NOMO-1 treated with dmso at 0.1 percent for 144 hours (cell line): Measurements from ENCODE around the gene VAC14.
"Not testable (repeated sequence)": the region's sequence is repeated elsewhere in the genome, so short reads cannot be mapped to it uniquely, and the experiment has no call there.

ENCODE experiments used
- DNase-seq: peaks from one replicate; lab custom pipeline; 2025; ENCODE audit not compliant: unreplicated experiment; lab: John Stamatoyannopoulos, UW

Gene VAC14

GRCh38 chr16:70682239-70683145 lies 118.5 kb downstream of the VAC14 start:
- DNase-seq: no peak

DNA sequence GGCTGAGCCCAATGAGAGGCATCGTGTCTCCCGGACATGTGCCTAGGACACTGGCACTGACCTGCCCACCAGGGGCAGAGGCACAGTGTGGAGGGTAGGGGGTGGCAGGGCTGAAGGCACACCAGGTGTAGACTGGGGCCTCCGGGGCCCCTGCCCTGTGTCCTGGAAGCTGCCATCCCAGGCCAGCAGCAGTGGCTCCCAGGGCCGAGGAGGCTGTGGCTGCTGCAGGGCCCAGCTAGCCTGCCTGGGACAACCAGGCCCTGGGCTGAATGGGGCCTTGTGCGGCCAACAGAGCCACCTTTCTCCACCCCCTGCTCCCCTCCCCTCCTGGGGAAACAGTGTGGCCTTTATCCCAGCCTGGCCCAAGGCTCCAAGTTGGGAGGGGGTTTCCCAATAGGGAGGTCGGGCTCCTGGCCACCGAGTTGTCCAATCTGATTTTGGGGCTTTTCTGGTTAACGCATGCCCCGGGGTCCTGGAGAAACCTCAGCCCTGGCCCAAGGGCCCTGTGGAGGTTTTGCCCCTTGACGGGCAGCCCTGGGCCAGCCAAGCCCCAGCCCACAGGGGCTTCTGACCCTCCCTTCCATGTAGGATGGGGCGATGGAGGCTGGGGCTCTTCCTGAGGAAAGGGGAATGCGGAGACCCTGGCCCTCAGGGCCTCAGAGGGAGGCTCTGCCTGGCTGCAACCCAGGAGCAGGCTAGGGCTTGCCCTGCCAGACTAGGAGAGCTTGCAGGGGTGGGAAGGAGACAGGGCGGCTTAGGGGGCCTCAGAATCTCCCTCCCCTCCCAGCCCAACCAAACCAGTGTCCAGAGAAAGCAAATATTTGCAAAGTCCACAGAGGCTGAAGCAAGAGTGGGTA lies 119.3 kb downstream of the VAC14 start:
- no peak for DNase-seq

- DNase-seq: no peak
Observed at GRCh38 chr16:70680495-70681381, 120.2 kb downstream of the VAC14 start.

DNA sequence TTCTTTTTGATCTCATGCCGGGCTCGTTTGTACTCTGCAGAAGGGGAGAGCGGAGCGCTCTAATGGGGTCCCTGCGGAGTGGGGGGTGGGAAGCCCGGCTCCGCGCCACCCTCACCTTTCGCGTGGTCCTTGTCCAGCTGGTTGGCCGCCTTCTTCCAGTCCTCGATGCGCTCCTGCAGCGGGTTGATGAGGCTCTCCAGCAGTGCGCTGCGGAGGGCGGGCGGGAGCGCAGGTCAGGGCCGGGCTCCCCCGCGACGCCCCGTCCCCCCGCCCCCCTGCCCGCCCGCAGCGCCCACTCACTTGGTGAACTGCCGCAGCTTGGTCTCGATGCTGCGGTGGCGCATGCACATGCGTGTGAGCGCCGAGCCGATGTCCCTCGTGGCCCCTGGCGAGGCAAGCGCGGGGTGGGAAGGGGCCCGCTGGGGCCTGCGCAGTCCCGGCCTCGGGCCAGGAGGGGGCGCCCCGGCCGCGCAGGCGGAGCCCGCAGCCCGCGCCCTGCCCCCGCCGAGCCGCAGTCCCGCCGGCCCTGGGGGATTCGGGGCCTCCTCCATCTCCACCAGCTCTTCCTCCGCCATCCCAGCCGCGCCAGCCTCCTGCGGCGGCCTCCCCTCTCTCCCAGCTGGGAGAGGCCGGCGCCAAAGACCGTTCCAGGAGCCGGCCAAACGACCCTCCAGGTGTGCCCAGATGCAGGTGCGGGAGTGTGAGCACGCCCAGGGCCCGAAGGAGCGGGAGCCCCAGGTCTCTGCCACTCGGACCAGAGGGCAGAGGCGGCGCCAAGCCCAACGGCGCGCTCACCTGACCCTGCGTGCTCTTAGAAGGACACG lies 121.1 kb downstream of the VAC14 start:
- DNase-seq: no peak

GRCh38 chr16:70678898-70679670 lies 121.9 kb downstream of the VAC14 start:
- DNase-seq: no peak

DNA sequence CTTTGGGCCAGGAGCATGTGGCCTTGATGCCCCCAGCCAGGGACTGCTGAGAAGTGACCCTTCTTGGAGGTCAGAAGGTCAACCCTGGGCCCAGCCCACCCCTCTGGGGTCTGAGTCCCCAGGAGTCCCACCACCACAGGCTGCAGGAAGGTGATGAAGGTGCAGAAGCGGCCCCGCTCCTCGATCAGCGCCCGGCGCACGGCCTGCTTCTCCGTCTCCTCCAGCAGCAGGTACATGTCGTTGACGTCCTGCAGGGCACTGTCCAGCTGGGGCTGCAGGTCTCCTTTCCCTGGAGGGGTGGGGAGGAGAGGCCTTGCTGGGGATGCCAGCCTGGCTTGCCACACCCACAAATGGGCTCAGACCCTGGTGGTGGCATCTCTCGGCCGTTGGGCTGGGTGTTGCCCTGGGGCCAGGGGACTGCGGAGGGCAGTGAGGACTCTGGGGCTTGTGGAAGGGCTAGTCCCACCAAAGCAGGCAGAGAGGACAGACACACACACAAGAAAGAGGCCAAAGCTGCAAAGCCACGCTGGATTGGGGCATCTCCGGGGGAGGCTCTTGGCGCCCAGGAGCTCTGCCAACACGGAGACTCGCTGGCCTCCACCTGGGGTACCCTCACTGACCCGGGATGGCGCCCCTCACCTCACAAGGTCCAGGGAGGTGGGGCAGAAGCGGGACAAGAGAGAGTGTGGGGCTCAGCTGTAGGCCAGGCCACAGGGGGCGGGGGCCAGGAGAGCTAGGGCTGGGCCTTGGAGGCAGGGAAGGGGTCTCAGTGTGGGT lies 122.6 kb downstream of the VAC14 start:
- DNase-seq: no peak

DNA sequence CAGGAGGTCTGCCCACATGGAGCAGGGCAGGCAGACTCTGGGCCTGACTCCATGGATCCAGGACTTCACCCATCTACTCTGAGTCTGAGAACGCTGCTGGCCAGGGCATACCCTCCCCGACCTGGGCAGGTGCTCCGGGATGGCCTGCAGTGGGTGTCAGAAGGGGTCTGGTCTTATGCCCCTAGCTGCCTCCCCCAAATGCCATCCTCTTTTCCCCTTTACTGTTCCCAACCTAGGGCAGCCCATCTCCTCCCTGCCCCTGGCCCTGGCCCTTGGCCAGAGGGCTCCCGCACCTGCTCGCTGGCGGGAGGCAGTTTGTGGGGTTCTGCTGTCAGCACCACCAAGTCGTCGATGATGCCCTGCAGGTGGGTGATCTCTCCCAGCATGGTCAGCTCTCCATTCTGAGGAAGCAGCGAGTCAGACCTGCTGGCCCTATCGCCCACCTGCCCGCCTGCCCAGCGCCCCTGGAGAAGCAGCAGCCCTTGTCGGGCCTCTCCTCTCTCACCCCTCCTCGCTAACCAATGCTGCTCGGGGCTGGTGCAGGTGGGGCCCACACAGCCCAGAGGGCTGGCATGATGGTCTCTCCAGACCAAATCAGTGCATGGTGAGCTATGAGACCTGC lies 123.3 kb downstream of the VAC14 start:
- no peak for DNase-seq

GRCh38 chr16:70676675-70677498 lies 124.1 kb downstream of the VAC14 start:
- no peak for DNase-seq

DNA sequence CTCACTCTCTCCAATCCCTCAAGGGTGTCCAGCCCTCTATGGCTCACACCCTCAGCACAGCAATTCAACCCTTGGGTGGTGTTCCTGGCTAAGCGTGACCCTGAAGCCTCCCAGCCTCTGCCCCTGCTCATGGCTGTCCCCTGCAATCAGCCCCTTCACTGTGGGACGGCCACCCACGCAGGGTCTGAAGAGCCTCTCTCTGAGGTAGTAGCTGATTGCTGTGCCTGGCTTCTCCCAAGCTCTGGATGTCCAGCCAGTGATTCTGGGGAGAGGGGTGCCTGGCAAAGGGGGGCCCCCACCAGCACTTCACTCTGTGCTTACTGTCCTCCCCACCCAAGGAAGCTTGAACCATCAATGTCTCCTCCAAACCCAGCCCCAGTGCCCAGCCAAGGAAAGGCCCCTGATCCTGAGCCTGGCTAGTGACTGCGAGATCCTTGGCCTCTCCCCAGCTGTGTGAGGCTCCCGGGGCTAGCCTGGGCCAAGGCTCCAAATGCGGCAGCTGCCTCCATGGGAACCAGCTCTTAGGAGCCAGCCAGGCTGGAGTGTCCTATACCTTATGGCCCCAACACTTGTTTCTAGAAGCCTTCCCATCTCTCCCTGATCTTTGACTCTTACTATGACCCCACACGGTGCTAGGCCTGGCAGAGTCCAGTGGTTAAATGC lies 125.0 kb downstream of the VAC14 start:
- no peak for DNase-seq

GRCh38 chr16:70674221-70675014 lies 126.5 kb downstream of the VAC14 start:
- DNase-seq: no peak

GRCh38 chr16:70670938-70671337 lies 130.0 kb downstream of the VAC14 start:
- DNase-seq: not testable (repeated sequence)

- DNase-seq: no peak
Observed at GRCh38 chr16:70670175-70670574, 130.8 kb downstream of the VAC14 start.

- no peak for DNase-seq
Observed at GRCh38 chr16:70665806-70666735, 134.9 kb downstream of the VAC14 start.

DNA sequence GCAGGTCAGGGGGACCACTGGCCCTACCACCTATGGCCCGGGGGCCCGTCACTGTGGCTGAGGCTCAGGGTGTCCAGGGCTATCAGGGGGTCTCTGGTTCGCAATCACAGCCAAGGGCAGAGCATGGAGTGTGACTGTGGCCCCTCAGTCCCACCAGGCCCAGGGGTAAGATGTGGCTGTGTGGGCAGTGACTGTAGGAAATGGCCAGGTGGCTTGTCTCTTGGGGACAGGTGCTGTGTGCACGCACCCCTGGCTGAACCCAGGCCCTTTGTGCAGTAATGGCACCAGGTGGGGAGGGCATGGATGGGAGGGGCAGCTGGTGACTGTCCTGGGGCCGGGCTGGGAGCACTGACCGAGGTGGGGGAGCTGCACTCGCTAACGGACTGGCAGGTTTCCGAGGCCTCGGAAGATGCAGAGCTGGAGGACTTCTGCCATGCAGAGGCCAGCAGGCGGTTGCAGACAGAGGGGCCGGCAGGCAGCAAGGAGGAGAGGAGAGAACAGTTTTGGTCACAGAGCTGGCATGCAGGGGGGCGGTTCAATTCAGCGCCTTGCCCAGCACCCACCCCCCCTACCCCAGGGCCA lies 135.8 kb downstream of the VAC14 start:
- DNase-seq: no peak
